Activated T-cell treated with anti-CD3 and anti-CD28 coated beads, Interleukin-2, amount 50 U/mL, for 4 hours (primary cell): Measurements from ENCODE around the gene FYN. TPM values are rescaled to one million over a fixed set of nuclear protein-coding genes. Genes with fewer than 3 reads are reported as not detected.
A peak's percentile ranks its signal among the peaks of the same experiment; 100 is the strongest.

ENCODE experiments used
- ATAC-seq, 2 donors: fragments of 200-7000 bp; cut with Tn5 transposase; one replicate each; pipeline ENCODE4 v1.10.0; 2021
- DNase-seq: peaks from one replicate; pipeline ENCODE4 v3.0.0-alpha.2; 2020
- H3K27me3 Mint-ChIP-seq: one replicate; pipeline ENCODE4 v1.8.0; 2021; ENCODE audit warnings: low read depth, mixed read lengths
- H3K36me3 Mint-ChIP-seq: one replicate; pipeline ENCODE4 v1.8.0; 2022; ENCODE audit warnings: mixed read lengths; ENCODE audit not compliant: insufficient read depth
- H3K4me1 Mint-ChIP-seq: one replicate; pipeline ENCODE4 v1.8.0; 2021; ENCODE audit warnings: low read depth, mixed read lengths
- H3K4me3 Mint-ChIP-seq: one replicate; pipeline ENCODE4 v1.8.0; 2021; ENCODE audit warnings: mild to moderate bottlenecking, moderate library complexity, mixed read lengths
- H3K9me3 Mint-ChIP-seq: one replicate; pipeline ENCODE4 v1.8.0; 2021; ENCODE audit warnings: mixed read lengths
- total RNA-seq, 3 donors: library from RNA; stranded (reverse); gene quantifications; one replicate each; pipeline ENCODE4 v1.2.1, GENCODE V29; 2021

The FYN gene
- total RNA-seq, 3 donors from 2014 or later: 481 to 505 (median 485) TPM

GRCh38 chr6:111769365-111770152 lies 103.7 kb downstream of the FYN start:
- peaks cover 91% of the 10 kb centered on the region for H3K4me1 Mint-ChIP-seq
- H3K4me3 Mint-ChIP-seq: peak overlapping the region; percentile 24
- H3K36me3 Mint-ChIP-seq: peaks cover 56% of the 10 kb centered on the region
- peaks cover 9% of the 10 kb centered on the region for H3K9me3 Mint-ChIP-seq
- DNase-seq (no peak), ATAC-seq (no peak)
- no peaks in the 10 kb centered on the region for H3K27me3 Mint-ChIP-seq

DNA sequence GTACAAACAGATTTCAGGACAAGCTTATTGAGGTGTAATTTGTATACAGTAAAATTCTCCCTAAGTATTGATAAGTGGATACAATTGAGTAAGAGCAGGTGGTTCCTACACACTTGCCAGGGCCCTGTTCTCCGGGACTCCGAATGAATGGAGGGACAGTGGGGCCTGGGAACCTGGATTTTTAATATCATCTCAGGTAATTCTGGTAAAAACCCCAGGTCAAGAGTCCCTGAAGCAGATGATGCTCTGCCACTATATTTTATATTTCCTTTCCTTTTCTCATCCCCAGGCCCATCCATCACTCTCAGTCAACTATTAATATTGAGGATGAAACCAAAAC lies 104.9 kb downstream of the FYN start:
- peaks cover 58% of the 10 kb centered on the region for H3K36me3 Mint-ChIP-seq
- ATAC-seq: no peak
- H3K27me3 Mint-ChIP-seq: no peaks in the 10 kb centered on the region
- H3K4me3 Mint-ChIP-seq: no peak overlapping the region
- H3K4me1 Mint-ChIP-seq: peaks cover 91% of the 10 kb centered on the region
- peaks cover 9% of the 10 kb centered on the region for H3K9me3 Mint-ChIP-seq
- no peak for DNase-seq

GRCh38 chr6:111767752-111768430 lies 105.4 kb downstream of the FYN start:
- no peaks in the 10 kb centered on the region for H3K27me3 Mint-ChIP-seq
- H3K4me1 Mint-ChIP-seq: peaks cover 96% of the 10 kb centered on the region
- H3K9me3 Mint-ChIP-seq: peaks cover 9% of the 10 kb centered on the region
- H3K4me3 Mint-ChIP-seq: peak overlapping the region; percentile 24
- H3K36me3 Mint-ChIP-seq: peaks cover 60% of the 10 kb centered on the region
- DNase-seq (no peak), ATAC-seq (peak; percentile 5 to 15)

DNA sequence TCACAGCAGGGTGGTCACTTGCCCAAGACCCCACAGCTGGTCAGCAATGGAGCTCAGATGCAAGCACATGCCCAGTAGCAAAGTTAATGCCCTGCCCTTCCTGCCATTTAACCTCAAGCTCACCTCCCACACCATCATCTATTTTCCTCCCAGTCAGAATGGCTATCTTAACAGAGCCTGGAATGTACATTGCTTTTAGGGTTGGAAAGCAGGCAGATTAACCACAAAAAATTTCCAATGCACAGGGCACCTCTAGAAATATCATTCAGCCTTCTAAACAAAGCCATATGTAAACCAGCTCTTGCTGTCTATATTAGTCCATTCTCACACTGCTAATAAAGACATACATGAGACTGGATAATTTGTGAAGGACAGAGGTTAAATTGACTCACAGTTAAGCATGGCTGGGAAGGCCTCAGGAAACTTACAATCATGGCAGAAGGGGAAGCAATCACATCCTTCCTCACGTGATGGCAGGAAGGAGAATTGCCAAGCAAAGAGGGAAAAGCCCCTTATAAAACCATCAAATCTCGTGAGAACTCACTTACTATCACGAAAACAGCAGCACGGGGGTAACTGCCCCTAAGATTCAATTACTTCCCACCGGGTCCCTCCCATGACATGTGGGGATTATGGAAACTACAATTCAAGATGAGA lies 106.9 kb downstream of the FYN start:
- peaks cover 98% of the 10 kb centered on the region for H3K4me1 Mint-ChIP-seq
- H3K4me3 Mint-ChIP-seq: peak overlapping the region; percentile 74
- H3K36me3 Mint-ChIP-seq: peaks cover 52% of the 10 kb centered on the region
- no peaks in the 10 kb centered on the region for H3K27me3 Mint-ChIP-seq
- DNase-seq: no peak
- peak; percentile 1 to 3 for ATAC-seq
- peaks cover 7% of the 10 kb centered on the region for H3K9me3 Mint-ChIP-seq

DNA sequence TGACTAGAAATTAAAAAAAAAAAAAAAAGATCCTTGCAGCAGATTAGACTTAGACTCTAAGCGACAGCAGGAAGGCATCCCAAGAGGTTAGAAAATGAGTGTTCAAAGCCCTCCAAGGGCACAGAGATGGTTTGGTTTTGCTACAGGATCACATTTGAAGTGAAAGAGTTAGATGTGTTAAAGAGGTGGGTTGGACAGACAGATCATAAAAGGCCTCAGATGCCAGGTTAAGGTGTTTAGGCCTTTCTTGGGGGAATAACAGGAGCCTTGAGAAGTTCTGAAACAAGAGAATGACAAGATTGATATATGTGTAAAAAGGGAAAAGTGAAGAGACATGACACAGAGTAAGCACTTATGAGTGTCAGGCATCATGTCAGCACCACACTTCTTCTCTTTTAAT lies 107.5 kb downstream of the FYN start:
- DNase-seq: no peak
- H3K27me3 Mint-ChIP-seq: no peaks in the 10 kb centered on the region
- peaks cover 6% of the 10 kb centered on the region for H3K9me3 Mint-ChIP-seq
- peak overlapping the region; percentile 74 for H3K4me3 Mint-ChIP-seq
- peaks cover 50% of the 10 kb centered on the region for H3K36me3 Mint-ChIP-seq
- peak; percentile 47 to 49 for ATAC-seq
- H3K4me1 Mint-ChIP-seq: peaks cover 98% of the 10 kb centered on the region

- Mint-ChIP-seq H3K4me1 (peaks cover 98% of the 10 kb centered on the region), H3K36me3 (peaks cover 47% of the 10 kb centered on the region)
Observed at GRCh38 chr6:111764238-111765175, 108.7 kb downstream of the FYN start.

GRCh38 chr6:111763381-111763780 lies 109.9 kb downstream of the FYN start:
- Mint-ChIP-seq H3K4me1 (peaks cover 98% of the 10 kb centered on the region), H3K9me3 (no peaks in the 10 kb centered on the region), H3K27me3 (no peaks in the 10 kb centered on the region), H3K36me3 (peaks cover 52% of the 10 kb centered on the region), H3K4me3 (peak overlapping the region; percentile 74)
- ATAC-seq (no peak), DNase-seq (no peak)

More at GRCh38 chr6:111764238-111765175, 108.7 kb downstream of the FYN start:
- peak; percentile 44 for DNase-seq
- ATAC-seq: peak; percentile 64 to 66
- peak overlapping the region; percentile 74 for H3K4me3 Mint-ChIP-seq
- no peaks in the 10 kb centered on the region for H3K9me3 Mint-ChIP-seq
- no peaks in the 10 kb centered on the region for H3K27me3 Mint-ChIP-seq

GRCh38 chr6:111761783-111762312 lies 111.4 kb downstream of the FYN start:
- peaks cover 95% of the 10 kb centered on the region for H3K4me1 Mint-ChIP-seq
- peak overlapping the region; percentile 60 for H3K4me3 Mint-ChIP-seq
- no peaks in the 10 kb centered on the region for H3K9me3 Mint-ChIP-seq
- no peaks in the 10 kb centered on the region for H3K27me3 Mint-ChIP-seq
- ATAC-seq (no peak), DNase-seq (peak; percentile 41)
- H3K36me3 Mint-ChIP-seq: peaks cover 53% of the 10 kb centered on the region

GRCh38 chr6:111761212-111761611 lies 112.0 kb downstream of the FYN start:
- peak overlapping the region; percentile 60 for H3K4me3 Mint-ChIP-seq
- ATAC-seq: no peak
- peaks cover 50% of the 10 kb centered on the region for H3K36me3 Mint-ChIP-seq
- DNase-seq: no peak
- H3K9me3 Mint-ChIP-seq: no peaks in the 10 kb centered on the region
- no peaks in the 10 kb centered on the region for H3K27me3 Mint-ChIP-seq
- H3K4me1 Mint-ChIP-seq: peaks cover 90% of the 10 kb centered on the region

DNA sequence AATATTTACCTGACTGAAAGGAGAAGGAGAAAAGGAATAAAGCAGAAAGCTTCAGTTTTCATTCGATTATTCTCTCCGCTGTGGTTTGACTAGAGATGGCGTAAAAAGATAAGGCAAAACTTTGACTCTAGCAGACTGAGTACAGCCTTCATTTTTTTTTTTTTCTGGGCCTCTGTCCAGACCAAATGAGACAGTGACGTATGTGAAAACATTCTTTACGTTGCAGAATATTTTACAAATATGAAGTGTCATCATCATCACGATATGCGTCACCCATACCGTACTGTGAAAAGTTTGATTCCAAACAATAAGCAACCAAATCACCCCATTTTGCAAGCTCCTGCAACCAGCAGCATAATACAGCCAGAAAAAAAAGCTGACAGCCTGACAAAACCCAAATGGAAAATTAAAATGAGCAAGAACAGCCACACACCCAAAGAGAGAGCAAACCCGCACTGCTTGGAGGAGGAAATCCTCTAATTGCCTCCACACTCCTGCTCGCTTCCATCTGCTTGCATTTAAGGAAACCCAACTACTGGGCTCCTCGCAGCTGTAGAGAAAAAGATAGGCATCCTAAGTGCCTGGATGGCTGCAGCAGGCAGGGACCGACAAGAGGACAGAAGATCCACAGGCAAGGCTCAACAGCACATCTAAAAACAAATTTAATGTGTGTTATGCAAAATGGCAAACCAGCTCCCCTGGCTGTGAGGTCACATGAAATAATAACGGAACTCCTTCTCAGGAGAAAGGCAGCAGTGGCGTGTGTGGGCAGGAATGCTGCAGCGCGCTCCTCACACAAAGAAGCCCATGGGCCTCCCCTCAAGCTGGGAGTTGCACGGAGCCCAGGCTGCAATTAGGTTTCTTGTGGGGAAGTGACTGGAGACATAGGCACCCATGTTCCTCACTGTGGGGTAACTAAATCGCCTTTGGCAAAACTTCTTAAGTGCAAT lies 113.1 kb downstream of the FYN start:
- ATAC-seq: peak; percentile 44
- Mint-ChIP-seq H3K36me3 (peaks cover 46% of the 10 kb centered on the region), H3K27me3 (no peaks in the 10 kb centered on the region), H3K9me3 (no peaks in the 10 kb centered on the region), H3K4me1 (peaks cover 89% of the 10 kb centered on the region), H3K4me3 (peak overlapping the region; percentile 88)
- no peak for DNase-seq

DNA sequence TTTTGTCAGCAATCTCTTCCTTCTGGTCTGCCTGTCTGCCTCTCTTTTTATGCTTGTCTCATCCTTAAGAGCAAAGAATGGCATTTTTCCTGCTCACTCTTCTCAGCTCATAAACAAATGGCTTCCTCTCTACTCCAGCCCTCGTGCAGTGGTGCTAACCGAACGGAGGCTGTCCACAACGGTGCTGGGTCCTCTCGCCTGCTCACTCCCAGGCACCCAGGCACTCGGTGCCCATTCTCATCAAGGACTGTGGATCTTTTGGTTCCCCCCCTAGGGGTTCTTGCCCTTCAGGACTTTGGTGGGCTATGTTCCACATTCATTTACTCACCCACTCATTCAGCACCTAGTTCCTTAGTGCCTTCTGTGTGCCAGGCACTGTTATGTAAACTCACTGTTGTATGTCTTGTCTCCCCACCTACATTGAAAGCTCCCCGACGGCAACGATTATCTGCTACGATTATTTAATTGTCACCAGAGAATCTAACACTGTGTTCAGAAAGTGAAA lies 113.9 kb downstream of the FYN start:
- Mint-ChIP-seq H3K27me3 (no peaks in the 10 kb centered on the region), H3K9me3 (no peaks in the 10 kb centered on the region), H3K4me1 (peaks cover 89% of the 10 kb centered on the region), H3K36me3 (peaks cover 40% of the 10 kb centered on the region), H3K4me3 (peak overlapping the region; percentile 88)
- ATAC-seq: peak; percentile 6 to 14
- no peak for DNase-seq

GRCh38 chr6:111758608-111759329 lies 114.5 kb downstream of the FYN start:
- peak overlapping the region; percentile 88 for H3K4me3 Mint-ChIP-seq
- H3K4me1 Mint-ChIP-seq: peaks cover 91% of the 10 kb centered on the region
- H3K36me3 Mint-ChIP-seq: peaks cover 44% of the 10 kb centered on the region
- no peaks in the 10 kb centered on the region for H3K9me3 Mint-ChIP-seq
- no peak for DNase-seq
- H3K27me3 Mint-ChIP-seq: no peaks in the 10 kb centered on the region
- peak; percentile 8 to 22 for ATAC-seq
